NCI-H460 (cell line): ENCODE results near the gene HOXA1. TPM values are rescaled to one million over a fixed set of nuclear protein-coding genes. Genes with fewer than 3 reads are reported as not detected.

Experiments
- DNase-seq: peaks from one replicate; pipeline ENCODE4 v3.0.0-alpha.2; 2016; ENCODE audit warnings: low read depth; ENCODE audit errors: extremely low read depth
- total RNA-seq: library from RNA; depleted of rRNA; stranded (reverse); fragments of >200 nt; shearing (Covaris generic); gene quantifications from 2 replicates; pipeline ENCODE4 v1.2.3, GENCODE V29; 2014

HOXA1 gene
- total RNA-seq, 1 experiment from 2014 or later: 0.87 TPM

DNA sequence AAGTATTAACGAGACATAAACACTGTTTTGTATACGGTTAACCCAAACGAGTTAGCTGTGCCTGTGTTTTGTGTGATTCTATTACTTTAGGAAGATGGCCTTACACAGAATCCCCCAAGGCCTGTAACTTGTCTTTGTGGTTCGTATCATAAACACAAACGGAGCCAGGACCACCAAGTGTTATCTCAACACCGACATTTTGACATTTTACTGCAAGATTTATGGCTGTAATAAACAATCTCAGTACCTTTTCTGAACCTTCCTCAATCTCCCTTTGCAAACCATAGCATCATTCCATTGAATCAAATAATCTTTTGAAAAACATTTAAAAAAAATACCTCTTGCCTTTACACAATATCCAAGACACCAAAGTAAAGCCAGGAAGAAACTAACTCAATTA, 37.2 kb upstream of the HOXA1 start:
- no peak for DNase-seq

DNA sequence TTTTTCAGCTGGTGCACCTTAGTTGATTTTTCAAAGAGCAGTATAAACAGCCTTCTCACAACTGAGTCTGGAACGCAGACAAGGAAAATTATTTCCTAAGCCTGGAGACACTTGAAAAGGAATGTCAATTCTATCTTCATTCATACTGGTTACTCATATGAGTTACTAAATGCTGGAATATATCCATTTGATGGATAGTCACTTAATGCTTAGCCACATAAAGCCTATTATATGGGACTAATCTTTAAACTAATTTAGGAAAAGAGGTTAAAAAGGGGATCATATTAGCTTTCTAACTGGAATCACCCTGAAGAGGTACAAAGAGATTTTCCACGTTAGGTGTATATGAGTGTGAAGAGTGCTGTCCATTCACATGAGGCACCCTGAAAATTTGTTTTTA, 36.4 kb upstream of the HOXA1 start:
- DNase-seq: no peak

DNA sequence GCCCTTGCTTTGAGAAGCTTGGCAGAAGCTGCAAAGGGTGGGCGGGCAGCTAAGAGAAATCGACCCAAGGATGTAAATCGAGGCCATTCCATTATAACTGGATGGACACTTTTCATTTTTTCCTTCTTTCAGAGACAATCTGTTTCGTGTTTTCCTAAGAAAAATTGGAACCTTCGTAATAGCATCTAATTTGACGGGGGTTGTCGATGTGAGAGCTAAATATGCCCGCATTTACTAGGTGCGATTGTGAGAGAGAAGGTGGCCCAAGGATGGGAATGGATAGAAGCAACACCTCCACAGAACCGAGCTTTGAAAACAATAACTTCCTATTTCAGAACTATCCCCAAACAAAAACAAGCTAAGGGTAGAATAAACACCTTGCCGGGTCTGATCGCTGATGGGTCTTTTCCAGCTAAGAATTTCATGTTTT, 35.6 kb upstream of the HOXA1 start:
- DNase-seq: no peak

DNA sequence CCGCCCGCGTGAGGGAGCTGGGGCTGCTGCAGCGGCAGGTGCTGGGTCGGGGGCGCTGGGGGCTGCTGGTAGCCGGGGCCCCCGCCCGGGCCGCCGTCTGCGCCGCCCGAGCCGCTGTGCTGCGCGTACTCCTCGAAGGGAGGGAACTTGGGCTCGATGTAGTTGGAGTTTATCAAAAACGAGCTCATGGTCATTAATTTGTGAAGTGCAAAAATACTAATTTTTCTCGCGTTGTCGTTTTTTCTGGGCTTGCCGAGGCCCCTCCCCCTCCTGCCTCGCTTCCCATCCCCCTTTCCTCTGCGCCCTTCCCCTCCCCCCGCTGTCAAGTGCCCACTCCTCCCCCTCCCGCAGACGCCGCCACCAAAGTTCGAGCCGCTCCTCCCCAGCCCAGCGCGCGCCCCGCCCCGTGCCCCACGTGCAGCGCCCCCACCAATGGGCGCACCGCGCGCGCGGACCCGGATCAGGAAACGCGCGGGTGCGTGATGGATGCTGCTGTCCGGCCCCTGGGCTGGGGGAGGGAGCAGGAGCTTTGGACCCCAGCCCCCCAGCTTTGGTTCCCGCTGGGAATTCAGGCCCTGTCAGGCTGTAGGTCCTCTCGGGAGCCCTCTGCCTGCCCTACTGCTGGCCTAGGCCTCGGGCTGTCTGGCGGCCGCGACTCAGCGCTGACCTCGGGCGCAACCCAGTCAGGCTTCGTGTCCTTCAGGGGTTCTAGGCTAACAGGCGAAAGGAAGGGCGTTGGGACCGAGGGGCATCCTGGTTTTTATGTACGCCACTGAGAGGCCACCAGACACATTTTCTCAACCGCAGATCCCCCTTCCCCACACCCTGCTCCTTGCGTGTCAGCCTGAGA, 35.0 kb upstream of the HOXA1 start, which contains the start of gene HOXA4:
Gene HOXA4 (minus strand): TSS at position 218 of the 850 bp plus-strand sequence. CDS start 24 bp downstream, at position 194.
- DNase-seq: no peak

DNA sequence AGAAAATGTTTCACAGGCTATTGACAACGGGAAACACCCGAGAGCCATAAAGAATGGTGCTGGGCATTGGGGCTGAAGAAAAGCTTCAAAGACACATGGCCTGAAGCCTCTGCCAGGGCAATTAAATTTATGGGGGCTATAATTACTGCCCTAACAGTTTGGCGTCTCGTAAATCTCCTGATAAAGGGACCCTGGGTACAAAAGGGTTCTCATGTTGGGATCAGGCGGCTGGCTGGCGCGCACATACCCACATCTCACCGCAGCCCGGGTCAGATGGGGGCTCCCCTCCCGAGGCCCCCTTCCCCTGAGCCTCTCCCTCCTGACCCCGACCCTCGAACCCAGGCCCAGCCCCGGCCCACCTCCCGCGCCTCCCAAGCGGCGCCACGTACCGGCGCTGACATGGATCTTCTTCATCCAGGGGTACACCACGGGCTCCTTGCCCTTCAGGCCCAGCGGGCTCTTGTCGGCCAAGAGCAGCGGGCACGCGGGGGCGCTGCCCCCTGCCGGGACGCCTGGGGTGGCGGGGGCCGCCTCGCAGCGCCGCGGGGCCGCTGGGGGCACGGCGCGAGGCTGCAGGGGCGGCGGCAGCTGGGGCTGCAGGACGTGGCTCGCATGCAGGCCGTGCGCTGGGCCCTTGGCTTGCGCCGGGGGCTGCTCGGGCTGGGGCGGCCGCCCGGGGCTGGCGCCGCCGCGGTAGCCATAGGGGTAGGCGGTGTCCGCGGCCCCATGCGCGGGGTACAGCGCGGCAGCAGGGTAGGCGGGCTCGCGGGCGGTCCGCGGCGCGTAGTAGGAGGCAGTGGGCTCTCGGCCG, 34.1 kb upstream of the HOXA1 start:
- no peak for DNase-seq

DNA sequence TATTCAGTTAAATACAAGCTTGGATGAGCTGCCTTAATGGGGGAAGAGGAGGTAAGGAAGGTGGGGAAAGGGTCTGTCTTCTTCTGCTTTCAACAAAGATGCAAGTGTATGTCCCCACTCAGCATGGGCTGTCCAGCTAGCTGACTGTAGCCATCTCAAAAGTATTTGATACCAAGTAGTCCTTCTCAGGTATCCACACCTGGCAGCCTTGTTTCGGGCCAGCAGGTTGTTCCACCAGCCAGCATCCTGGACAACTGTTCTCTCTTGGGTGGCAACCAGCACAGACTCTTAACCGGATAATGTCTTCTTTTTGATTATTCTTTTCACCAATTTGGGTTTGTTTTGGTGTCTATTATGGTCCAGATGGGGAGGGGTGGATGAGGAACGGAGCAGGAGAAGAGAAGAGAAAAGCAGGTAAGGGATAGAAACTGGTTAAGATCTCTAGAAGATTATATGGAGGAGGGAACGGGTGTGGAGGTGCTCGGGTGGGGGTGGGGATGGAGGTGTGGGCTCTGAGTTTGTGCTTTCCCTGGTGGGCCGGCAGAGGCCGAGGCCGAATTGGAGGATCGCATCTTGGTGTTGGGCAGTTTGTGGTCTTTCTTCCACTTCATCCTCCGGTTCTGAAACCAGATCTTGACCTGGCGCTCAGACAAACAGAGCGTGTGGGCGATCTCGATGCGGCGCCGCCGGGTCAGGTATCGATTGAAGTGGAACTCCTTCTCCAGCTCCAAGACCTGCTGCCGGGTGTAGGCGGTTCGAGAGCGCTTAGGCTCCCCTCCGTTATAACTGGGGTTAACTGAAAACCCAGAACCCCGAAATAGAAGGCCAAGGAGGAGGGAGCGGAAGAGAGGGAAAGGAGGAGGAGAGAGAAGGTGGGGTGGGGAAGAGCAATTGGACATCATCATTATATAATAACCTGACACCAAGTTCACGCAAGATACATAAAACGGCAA, 33.3 kb upstream of the HOXA1 start:
- DNase-seq: no peak

DNA sequence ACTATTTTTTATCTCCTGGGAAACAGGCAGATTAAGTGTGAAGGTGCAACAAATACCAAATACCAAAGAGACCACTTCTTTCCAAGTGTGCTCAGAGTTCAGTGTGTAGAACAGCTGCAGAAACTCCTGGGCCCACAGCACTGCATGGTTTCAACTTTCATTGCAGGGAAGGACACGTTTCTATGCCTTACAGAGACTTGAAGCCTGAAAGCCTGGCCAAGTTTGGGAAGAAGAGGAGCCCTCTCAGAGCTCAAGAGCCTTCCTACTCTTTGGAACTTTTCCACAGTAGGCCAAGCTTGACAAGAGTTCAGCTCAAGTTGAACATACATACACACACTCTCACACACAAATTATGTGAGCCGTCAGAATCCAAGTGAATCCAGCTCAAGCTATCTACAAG, 32.2 kb upstream of the HOXA1 start:
- DNase-seq: no peak

DNA sequence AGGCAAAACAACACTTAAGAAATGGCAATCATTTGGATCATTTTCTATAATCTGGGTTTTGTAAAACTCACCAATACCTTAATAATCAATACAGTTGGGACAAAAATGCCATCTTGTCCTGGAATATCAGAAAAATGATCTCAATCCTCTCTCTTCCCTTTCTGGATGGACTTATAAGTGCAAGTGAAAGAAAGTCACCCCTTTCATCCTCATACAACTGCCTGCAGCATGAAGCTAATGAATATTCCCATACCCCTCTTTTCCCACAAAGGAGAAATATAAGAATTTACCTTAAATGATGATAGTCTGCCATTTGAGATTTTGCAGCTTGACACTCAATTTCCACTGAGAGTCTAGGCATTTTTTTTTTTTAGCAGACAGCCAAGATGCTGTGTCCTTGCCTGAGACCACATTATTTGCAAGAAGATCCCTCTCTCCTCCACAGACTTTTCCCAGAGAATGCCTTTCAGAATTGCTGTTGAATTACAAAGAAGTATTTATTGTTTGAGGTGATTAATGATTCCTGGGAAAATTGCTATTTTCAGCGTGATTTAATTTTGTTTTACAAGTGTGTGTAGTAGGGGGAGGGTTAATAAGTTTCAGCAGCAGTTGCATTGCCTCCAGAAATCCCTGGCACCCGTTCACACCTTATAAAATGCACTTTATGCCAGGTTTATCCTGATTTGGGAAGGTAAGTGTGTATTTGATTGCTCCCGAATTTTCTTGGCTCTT, 31.0 kb upstream of the HOXA1 start:
- DNase-seq: no peak

DNA sequence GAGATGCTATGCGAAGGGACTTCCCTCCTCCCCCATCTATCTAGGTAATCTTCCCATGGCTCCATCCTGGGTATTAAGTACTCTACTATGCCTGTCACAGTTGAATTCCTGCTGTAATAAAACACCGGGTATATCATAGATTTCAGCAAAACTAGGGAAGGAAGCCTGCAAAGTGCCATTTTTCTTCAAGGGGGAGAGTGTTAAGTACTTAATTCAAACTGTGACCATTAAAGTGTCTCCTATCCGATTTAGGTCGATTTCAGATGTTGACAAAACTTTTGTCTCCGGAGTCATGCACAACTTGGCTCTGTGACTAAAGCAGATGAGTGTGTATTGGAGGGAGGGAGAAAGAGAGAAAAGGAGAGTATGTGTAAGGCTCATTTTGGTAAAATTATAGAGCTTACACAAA, 30.2 kb upstream of the HOXA1 start:
- no peak for DNase-seq

DNA sequence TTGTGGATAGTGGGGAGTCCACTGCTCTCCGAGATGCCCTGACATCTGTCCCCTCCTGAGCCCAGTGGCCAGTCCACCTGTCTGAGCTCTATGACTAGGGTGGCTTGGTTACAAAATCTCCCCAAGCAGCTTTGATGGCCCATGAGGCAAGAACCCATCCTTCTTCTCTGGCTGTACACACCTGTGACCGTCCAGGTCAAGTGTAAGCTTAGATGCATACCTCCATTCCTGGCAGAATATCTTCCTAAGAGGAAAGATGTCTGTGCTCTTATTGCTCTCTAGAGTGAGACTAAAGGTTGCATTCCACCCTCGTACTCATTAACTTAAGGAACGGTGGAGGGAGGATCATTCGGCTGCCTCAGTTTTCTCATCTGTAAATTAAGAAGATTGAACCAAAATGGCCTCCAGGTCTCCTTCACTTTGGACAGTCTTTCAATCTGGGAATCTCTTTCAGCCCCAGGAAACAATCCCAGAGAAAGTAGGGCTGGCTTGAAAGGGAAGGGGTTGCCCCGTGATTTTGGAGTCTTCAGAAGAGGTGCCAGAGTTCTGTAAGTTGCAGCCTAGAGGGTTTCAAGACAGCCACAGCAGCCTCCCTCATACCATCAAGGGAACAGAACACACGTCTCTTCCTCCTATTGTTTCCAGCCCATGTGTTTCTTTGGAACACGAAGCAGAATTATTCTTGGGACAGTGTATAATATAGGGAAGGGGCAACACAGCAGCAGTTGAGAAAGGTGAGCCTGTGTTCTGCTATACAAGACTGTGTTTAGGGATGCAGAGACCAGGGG, 29.3 kb upstream of the HOXA1 start:
- DNase-seq: no peak

DNA sequence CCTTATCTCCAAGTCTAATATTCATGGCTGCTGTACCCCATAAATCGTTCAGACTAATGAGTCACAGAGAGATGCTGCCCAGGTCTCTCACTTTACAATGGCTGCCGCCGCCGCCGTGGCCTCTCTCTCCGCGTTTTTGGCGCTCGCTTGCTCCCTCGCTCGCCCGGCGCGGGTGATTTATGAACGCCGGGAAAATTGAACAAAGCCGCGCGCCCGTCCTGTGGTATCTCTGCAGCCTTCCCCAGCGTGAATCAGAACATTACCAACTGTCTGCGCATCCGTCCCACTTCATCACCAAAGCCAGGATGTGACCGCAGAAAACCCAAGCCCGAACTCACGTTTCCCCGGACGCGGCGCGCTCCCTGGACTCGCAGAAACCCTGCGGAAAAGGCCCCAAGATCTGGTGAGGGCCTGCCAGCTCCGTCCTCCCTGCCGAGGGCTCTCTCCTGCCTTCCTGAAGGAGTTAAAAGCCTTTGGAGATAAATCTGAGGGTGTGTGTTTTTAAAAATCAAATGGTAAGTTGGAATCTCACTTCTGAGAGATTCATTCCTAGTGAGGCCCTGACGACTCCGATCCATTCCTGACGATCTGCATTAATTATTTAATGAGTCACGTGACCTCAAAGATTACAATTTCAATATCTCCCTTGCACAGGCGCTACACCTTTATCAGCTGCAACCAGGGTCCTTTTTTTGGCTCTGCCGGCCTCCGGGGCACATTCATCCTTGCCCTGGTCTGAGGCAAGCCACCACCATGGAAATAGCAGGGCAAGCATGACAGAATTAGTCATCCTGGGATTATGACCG, 28.5 kb upstream of the HOXA1 start:
- DNase-seq: no peak

DNA sequence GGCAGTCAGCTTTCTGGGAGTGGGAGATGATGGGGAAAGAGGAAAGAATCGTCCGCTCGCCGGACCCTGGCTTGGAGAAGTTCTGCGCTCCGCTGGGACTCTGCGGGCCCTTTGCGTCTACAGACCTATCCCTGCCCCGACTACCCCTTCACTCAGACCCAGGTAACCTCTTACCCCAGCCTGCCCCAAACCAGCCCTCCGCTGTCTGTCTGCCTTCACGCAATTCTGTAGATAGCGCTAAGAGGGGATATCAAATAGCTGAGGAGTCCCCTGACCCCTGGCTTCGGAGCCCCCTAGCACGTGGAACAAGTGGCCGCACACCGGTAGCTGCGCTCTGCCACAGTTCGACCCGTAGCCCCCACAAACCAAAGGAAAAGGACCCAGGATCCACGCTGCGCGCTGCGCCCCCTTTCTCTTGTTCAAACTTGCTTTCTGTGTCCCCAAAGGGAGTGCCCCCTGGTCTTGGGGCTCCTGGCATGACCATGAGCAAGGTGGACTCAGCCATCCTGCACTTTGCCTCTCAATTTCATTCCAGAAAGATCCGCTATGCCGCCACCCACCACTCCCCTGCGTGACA, 27.8 kb upstream of the HOXA1 start:
- no peak for DNase-seq

DNA sequence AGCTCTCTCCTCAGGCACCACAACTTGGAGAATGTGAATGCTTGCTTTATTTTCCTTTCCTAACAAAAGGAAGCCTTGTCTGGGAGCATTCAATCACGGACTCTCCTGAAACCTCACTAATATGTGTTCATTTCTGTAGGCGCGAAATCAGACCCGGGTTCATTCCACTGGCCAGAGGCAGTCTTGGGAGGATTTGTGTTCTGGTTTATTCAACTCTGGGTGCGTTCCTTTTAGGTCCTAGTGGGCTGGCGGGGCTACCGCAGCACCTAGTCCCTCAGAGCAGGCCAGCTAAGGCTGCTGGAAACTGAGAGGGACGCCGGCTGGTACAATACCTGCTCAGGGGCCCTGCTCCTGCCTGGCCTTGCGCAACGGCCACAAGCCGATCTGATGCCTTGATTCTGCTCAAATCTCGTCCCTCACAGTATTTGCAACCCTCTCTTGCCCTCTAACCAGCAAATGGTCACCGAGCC, 27.2 kb upstream of the HOXA1 start:
- no peak for DNase-seq

DNA sequence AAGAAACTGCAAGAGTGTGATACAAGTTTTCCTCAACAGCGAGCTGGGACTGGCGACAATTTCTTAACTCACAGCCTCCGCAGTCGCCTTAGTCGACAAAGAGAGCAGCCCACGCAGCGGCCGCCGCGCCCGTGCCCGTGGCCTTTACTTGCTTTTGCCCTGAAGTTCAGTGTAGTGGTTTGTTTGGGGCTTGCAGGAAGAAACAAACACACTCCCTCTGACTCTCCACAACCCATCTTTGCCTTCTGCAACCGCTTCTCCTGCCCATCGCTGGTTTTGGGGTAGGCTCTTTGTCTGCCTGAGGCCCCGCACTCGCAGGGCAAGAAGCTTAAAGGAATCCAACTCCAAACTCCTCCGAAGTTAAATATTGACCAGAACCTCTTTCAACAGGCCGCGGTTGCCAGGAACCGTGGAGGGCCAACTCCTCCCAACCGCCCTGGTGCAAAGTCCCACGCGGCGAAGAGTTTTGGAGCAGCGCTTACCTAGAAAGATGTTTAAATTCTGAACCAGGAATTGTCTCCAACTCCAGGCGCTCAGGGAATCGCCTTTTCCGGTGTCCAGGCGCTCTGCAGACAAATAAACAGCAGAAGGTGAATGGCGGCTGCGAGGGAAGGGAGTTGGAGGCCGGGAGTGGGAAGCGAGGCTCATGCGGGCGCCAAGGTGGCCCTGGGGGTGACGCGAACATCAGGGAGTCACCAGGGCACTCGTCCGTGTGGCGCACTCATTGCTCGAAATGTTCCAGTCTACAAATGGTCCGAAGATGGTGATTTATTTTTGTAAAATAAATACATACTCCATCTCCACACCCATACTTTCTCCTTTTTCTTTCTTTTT, 26.5 kb upstream of the HOXA1 start:
- no peak for DNase-seq

DNA sequence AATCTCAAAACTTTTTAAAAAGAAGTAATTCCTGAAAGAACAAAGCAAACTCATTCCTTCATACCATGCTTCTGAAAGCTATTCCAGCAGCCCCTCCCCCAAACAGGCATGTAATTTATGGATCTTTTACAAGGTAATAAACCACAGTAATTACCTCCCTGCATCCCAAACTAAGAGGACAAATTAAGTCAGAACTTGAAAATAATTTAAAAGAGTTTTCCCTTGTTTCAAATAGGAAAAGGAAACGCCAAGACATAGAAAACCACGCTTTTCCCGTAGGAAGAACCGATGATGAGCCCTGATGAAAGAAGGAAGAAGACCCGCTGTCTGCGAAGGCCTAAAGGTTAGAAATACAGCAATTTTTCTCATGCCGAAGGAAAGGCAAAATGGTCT, 25.9 kb upstream of the HOXA1 start:
- DNase-seq: no peak

DNA sequence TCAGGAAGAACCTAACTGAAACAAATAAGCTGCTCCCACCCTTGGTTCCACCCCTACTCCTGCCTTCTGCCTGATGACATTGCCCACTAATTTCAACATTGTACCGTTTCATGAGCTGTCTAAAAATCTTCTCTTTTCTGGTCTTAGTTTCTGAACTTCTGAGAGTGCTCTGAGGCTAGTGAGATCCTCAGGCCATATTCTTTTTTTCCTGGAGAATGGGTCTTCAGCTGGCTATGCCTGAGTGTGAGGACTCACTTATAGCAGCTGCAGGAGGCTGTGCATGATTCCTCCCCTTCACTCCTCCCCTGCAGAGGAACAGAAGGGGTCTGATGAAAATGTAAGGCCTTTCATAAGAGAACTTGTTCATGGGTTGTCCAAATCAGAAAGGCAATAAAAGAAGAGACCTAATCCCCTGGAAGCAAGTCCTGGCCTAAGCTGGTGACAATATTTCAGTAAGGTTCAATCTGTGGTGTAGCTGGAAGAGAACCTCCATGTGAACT, 23.7 kb upstream of the HOXA1 start:
- no peak for DNase-seq

DNA sequence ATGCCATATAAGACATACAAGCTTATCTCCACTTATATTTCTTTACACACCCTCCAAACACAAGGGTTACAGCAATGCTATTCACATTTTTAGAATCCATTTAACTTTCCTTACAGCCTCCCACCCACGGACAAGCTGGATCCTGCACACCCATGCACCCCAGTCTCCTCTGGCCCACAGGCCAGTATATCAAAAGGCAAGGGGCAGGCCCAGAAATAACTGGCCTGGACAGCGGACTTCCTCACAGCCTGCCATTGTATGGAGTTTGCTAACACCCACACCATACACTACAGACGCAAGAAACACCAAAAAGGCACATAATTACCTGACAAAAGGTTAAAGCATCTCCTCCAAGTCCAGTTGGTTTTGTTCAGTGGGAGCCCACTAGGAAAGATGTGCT, 22.8 kb upstream of the HOXA1 start:
- no peak for DNase-seq
